HG03558 (cell line): ENCODE data around the gene COL11A1.
"Not testable (repeated sequence)": the region's sequence is repeated elsewhere in the genome, so short reads cannot be mapped to it uniquely, and the experiment has no call there.

ENCODE experiments used
- ATAC-seq: cut with Tn5 transposase; IDR thresholded peaks from one replicate; pipeline ENCODE4 v1.9.1; 2021; ENCODE audit warnings: moderate number of reproducible peaks; ENCODE audit not compliant: unreplicated experiment; ENCODE audit errors: extremely low read depth

Gene COL11A1

DNA sequence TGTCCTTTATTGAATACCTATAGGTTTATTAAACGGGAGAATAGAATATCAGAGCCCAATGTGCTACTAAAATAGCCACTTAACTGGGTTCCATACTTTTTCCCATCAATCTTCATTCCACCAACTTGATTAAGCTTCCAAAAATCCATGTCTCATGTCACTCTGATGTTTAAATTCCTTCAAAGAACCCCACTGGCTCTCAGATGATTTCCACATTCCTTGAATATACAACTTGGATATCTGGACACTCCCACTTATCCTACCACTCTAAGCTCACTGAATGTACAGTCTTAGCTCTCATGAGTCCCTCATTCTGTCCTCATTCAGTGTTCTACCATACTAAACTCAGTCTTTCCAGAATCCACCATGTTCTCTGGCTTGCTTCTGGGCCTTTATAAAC, 21.1 kb downstream of the COL11A1 start:
- ATAC-seq = no peak

DNA sequence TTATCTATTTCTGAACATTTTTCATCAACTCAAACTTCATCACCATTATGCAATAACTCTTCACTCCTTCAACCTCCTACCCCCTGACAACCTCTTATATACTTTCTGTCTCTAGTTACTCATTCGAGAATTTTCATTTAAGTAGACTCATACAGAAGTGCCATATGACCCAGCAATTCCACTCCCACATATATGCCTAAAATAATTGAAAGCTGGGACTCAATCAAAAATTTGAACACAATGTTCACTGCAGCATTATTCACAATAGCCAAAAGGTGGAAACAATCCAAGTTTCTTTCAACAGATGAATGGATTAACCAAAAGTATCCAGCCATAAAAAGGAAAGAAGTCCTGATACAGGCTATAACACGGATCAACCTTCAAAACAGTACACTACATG, 24.1 kb downstream of the COL11A1 start:
- ATAC-seq = no peak

- ATAC-seq = no peak
These were observed 32.9 kb downstream of the COL11A1 start for GRCh38 chr1:103075316-103076000.

GRCh38 chr1:103074224-103074623, 34.1 kb downstream of the COL11A1 start:
- no peak for ATAC-seq

DNA sequence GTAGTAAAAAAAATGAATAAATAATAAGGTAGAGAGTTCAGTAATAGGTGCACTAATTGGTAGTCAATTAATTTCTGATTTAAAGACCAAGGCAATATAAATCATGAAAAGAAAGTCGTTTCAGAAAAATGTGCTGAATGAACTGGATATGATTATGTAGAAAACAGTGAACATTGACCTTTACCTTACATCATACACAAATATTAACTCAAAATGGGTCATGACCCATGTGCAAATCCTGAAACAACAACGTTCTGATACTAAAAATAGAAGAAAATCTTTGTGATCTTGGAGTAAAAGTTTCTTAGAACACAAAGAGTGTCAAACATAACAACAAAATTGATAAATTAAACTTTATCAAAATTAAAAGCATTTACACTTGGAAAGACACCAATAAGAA, 39.1 kb downstream of the COL11A1 start:
- ATAC-seq = no peak

- no peak for ATAC-seq
These were observed 44.4 kb downstream of the COL11A1 start for GRCh38 chr1:103063921-103064320.

DNA sequence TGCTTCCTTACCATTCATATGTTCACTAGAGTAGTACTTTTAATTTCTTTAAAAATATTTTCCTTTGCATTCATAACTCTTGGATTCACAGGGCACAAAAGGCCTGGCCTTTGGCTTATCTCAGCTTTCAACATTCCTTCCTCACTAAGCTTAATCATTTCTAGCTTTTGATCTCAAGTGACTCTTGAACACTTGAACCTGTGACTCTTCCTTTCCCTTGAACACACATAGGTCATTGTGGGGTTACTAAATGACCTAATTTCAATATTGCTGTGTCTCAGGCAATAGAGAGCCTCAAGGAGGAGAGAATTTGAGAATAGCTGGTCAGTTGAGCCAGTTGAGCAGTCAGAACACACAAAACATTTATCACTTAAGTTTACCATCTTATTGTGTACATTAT, 49.9 kb downstream of the COL11A1 start:
- no peak for ATAC-seq

GRCh38 chr1:103056423-103056822, 51.9 kb downstream of the COL11A1 start:
- no peak for ATAC-seq

DNA sequence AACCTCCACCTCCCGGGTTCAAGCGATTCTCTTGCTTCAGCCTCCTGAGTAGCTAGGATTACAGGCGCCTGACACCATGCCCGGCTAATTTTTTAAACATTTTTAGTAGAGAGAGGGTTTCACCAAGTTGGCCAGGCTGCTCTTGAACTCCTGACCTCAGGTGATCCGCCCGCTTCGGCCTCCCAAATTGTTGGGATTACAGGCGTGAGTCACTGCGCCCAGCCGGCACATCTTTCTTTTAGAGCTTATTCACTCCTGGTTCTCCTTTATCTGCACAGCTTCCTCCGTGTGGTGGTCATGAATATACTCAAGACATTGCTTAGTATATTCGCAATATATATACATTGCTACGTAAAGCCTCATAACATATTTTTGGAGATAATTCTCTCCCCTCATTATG, 80.2 kb downstream of the COL11A1 start:
- ATAC-seq = not testable (repeated sequence)

DNA sequence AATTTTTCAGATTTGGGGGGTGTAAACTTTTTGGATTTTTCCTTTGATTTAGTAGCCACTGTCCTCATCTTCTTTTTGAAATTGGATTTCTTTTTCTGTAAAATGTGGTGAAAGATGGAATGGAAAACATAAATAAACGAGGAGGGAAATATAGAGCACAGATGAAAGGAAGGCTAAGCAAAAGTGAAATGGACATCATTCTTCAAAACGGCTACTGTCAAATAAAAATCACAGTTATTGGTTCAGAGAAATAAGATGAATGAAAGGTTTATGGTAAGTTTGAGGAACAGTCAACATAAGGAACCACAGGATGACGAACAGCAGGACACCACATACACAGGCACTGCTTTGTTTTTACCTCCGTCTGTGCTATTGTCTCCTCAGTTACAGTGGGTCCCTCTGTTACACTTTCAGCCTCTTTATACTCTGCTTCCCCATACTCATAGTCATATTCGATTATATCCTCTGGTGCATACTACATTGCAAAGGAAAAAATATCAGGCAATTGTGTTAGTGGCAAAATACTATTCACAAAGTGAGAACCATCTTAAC, 82.4 kb downstream of the COL11A1 start:
- ATAC-seq = no peak

DNA sequence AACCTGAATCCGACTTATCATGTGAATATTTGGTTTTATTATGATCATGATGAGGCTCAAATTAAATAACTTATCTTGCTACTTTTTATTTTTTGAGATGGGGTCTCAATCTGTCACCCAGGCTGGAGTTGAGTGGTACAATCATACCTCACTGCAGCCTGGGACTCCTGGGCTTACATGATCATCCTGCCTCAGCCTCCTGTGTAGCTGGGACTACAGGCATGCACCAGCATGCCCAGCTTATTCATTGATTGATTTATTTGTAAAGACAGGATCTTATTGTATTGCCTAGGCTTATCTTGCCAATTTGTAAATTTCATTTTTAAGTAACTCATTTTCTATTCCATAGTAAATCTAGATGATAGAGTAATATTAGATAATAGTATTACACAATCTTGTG, 84.3 kb downstream of the COL11A1 start:
- no peak for ATAC-seq

DNA sequence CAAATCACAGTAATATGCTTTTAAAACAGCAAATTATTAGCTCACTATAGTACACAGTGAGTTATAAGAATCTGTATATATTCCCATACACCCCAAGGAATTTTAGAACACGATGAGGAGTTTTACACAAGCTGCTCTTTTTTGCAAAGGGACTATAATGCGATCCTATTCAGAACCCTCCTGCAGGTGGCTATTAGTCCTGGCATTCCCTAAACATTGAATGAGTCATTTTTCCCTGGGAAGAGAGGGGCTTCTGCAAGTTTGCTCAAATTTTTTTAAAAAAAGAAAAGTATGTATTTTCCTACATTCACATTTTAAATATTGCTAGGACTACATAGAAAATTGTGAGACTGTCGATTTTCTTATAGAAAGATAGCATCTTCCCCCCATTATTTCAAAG, 106.3 kb downstream of the COL11A1 start:
- no peak for ATAC-seq

- no peak for ATAC-seq
These were observed 129.4 kb downstream of the COL11A1 start for GRCh38 chr1:102978874-102979273.

GRCh38 chr1:102977292-102977691, 131.0 kb downstream of the COL11A1 start:
- no peak for ATAC-seq

- no peak for ATAC-seq
These were observed 137.7 kb downstream of the COL11A1 start for GRCh38 chr1:102970496-102971078.

DNA sequence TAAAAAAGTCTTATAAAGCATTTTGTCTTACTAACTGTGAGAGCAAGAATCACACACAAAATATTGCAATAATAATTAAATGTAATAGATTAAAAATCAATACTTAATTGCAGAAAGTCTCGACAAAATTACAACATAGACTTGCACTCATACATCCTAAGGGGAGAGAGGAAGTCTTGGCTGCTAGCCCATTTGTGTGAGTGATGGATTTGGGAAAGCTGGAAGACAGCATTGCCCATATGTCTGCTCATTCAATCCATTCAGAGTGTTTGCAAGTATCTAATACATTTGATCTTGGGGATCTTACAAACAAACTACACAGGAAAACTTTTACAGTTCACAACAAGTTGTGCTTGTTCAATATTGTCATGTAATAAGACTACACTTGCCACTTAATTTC, 140.5 kb downstream of the COL11A1 start:
- no peak for ATAC-seq

GRCh38 chr1:102961549-102961948, 146.8 kb downstream of the COL11A1 start:
- no peak for ATAC-seq

DNA sequence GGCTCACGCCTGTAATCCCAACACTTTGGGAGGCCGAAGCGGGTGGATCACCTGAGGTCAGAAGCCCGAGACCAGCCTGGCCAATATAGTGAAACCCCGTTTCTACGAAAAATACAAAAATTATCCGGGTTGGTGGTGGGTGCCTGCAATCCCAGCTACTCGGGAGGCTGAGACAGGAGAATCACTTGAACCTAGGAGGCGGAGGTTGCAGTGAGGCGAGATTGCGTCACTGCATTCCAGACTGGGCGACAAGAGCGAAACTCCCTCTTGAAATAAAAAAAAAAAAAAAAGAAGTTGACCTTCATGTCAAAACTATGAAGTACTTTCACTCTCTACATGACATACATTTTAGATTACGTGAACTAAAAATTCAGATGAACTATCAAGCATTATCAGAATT, 153.7 kb downstream of the COL11A1 start:
- ATAC-seq = no peak

DNA sequence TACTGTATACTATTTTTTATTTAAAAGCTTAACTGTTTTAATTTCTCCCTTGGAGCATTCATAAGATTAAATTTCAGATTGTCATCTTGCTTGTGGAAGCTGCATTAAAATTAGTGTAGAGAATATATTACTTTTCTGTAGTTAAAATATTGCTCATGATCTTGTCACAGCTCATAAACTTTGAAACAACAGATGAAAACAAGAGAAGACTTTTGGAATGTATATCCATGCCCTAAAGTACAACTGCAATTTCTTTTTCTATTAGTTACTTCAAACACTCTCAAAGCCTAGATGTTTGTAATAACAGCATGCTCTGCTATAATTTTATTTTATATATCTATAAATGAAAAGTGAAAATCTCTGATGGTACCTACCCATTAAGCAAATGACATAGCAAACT, 155.9 kb downstream of the COL11A1 start:
- ATAC-seq = no peak

GRCh38 chr1:102942324-102942723, 166.0 kb downstream of the COL11A1 start:
- ATAC-seq = no peak

GRCh38 chr1:102941366-102941947, 166.9 kb downstream of the COL11A1 start:
- ATAC-seq = no peak

GRCh38 chr1:102937401-102937800, 170.9 kb downstream of the COL11A1 start:
- ATAC-seq = no peak
